ENCODE results near the gene KXD1. TPM values are rescaled to one million over a fixed set of nuclear protein-coding genes. Genes with fewer than 3 reads are reported as not detected.
A peak's percentile ranks its signal among the peaks of the same experiment; 100 is the strongest.

Gene KXD1
- total and polyA plus RNA-seq, 8 donors = 30.8 to 513 (median 77.8) TPM

DNA sequence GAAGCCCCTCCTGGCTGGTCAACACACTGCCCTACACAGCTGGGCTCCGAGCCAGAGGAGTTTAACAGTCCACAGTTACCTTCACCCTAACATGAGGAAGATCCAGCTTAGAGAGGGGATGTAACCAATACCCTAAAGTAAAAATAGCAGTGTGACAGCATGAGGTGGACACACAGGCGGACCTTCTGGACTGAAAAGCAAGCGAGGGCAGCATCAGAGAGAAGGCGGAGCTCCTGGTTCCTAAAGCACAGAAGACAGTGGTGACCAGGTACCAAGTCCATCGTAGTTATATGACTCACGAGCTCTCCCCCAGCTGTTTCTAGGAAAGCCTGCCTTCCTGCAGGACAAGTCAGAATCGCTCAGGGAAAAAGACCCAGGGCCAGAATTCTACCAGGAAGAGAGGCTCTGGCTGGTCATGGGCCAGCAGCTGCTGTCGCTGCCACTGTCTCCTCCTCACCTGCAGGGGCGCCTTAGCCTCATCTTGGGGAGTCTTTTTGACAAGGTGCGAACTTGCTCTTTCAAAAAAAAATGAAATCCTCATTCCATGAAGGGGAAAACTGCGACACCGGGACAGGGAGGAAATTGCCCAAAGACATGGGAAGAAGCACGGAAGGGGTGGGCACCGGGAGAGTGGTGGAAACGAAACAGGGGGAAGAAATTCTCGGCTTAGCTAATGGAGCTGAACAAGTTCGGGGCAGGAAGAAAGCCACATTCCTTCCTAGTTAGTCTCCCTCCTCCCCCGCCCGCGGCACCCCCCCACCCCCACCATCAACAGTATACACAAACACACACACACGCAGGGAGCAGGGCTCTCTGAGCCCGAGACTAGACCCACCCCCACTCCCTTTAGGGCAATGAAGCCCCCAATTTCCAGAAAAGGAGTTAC, 37.5 kb upstream of the KXD1 start:
- Histone ChIP-seq H3K27me3 (no peaks in the 10 kb centered on the region), H3K4me1 (peaks cover 28 to 58% (median 54%) of the 10 kb centered on the region in 4 donors), H3K27ac (peak overlapping the region; percentile 97 to 100 (median 99)), H3K9me3 (no peaks in the 10 kb centered on the region), H3K36me3 (no peaks in the 10 kb centered on the region), H3K4me3 (peak overlapping the region; percentile 73 to 99 (median 91))
- peak; percentile 77 to 89 for DNase-seq
- intact Hi-C loops (cut with DNase I; ENCODE audit: low total_unique reads) = loop anchor here (5.0 kb wide), 1 partner anchor 38 kb away; no protein-coding TSS in a partner anchor
- TF ChIP-seq POLR2A (IDR thresholded peaks at IDR 0.05) (no peak), POLR2AphosphoS5 (IDR thresholded peaks at IDR 0.05) (peak in 2 of 3 donors; percentile 38 to 64), EP300 (IDR thresholded peaks at IDR 0.05) (no peak)
- TF ChIP-seq, protein P1, sequence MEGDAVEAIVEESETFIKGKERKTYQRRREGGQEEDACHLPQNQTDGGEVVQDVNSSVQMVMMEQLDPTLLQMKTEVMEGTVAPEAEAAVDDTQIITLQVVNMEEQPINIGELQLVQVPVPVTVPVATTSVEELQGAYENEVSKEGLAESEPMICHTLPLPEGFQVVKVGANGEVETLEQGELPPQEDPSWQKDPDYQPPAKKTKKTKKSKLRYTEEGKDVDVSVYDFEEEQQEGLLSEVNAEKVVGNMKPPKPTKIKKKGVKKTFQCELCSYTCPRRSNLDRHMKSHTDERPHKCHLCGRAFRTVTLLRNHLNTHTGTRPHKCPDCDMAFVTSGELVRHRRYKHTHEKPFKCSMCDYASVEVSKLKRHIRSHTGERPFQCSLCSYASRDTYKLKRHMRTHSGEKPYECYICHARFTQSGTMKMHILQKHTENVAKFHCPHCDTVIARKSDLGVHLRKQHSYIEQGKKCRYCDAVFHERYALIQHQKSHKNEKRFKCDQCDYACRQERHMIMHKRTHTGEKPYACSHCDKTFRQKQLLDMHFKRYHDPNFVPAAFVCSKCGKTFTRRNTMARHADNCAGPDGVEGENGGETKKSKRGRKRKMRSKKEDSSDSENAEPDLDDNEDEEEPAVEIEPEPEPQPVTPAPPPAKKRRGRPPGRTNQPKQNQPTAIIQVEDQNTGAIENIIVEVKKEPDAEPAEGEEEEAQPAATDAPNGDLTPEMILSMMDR (IDR thresholded peaks at IDR 0.05) = peak in 5 of 7 experiments; percentile 41 to 71 (median 50)
- 6 to 8% (median 7%) methylated on average over 18 to 22 of the region's 22 CpGs for WGBS, 5 donors

DNA sequence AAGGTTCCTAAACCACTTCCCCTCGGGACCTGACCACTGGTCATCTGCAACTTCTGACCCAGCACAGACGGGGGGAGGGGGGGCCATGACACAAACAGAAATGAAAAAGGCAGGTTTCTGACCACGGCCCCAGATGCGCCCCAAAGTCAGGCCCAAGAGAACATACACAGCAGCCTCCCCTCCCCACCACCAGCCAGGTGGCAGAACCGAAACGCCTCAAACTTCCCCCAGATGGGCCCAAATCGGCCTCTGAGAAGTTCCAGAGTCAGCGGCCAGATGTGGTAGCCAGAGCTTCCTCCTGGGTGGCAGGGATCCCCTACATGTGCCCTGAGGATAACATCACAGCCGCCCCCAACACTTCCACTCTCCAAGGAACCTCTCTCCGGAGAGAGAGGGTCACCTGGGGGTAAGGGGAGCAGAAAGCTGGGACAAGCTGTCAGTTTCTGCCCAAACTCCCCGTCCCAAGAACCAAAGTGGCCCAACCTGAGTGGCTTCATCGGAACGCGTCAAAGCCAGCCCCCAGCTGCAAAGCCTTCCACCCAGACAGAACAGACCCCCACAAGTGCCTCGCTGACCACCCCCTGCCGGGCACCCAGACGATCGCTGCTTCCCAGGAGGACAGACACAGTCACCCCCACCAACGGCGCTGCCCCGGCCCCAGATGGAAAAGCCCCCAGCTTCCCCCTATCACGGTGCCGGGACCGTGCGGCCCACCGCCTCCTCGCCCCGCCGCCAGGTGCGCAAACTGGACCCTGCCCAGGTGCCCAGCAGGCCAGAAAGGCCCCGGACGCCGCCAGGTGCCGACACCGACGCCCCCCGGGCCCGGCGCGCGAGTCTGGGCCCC, 36.6 kb upstream of the KXD1 start:
- no peak for TF ChIP-seq POLR2AphosphoS5 (IDR thresholded peaks at IDR 0.05)
- TF ChIP-seq EP300 (IDR thresholded peaks at IDR 0.05) = no peak
- TF ChIP-seq, protein P1 (IDR thresholded peaks at IDR 0.05) = no peak
- TF ChIP-seq POLR2A (IDR thresholded peaks at IDR 0.05) = no peak
- WGBS, 5 donors = 0 to 1% (median 0%) methylated on average over 9 to 41 of the region's 41 CpGs
- H3K27ac ChIP-seq = peak overlapping the region; percentile 97 to 100 (median 99)
- intact Hi-C loops (cut with DNase I; ENCODE audit: low total_unique reads) = no loop called here
- peaks cover 20 to 49% (median 46%) of the 10 kb centered on the region in 4 donors for H3K4me1 ChIP-seq
- H3K27me3 ChIP-seq = no peaks in the 10 kb centered on the region
- no peaks in the 10 kb centered on the region for H3K9me3 ChIP-seq
- peak; percentile 50 to 68 for DNase-seq
- no peaks in the 10 kb centered on the region for H3K36me3 ChIP-seq
- peak overlapping the region; percentile 73 to 99 (median 91) for H3K4me3 ChIP-seq

DNA sequence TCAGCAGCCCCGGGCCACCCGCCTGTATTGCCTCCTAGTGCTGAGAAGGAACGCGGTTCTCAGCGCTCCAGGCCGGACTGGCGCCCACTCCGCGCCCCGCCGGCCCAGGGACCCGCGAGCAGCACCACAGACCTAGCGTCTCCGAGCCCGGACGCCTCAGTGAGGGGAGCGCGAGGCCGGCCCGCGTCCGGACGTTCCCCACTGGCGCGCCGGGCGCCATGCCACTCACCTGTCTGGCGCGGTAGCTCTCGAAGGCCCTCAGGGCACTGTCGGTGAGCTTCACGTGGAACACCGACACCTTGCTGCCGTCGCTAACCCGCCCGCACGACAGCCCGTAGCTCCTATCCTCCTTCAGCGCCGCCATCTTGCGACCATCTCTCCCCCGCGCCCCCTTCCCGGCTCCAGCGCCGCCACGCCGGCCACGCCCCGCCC, 36.0 kb upstream of the KXD1 start, which contains the start of gene ELL:
ELL (minus strand) TSS at position 379 of the 432 bp plus-strand sequence; CDS start at position 364, 15 bp downstream.
- no peaks in the 10 kb centered on the region for H3K27me3 ChIP-seq
- H3K27ac ChIP-seq = peak within 1 kb of the TSS; percentile 97 to 100 (median 99)
- TF ChIP-seq, protein P1 (IDR thresholded peaks at IDR 0.05) = no peak
- TF ChIP-seq EP300 (IDR thresholded peaks at IDR 0.05) (no peak), POLR2AphosphoS5 (IDR thresholded peaks at IDR 0.05) (peak; percentile 68 to 95 (median 77)), POLR2A (IDR thresholded peaks at IDR 0.05) (peak in 2 of 4 donors; percentile 79 to 85)
- 0 to 1% (median 0%) methylated on average over 21 to 52 of the region's 52 CpGs for WGBS, 5 donors
- no peak for DNase-seq
- no peaks in the 10 kb centered on the region for H3K9me3 ChIP-seq
- H3K4me3 ChIP-seq = peak within 1 kb of the TSS; percentile 73 to 99 (median 91)
- intact Hi-C loops (cut with DNase I; ENCODE audit: low total_unique reads) = no loop called here
- peaks cover 18 to 43% (median 39%) of the 10 kb centered on the region in 4 donors for H3K4me1 ChIP-seq
- H3K36me3 ChIP-seq = no peaks in the 10 kb centered on the region
